GM12892 (cell line): ENCODE measurements around the gene WLS.

Source experiments
- POLR2A ChIP-seq: IDR thresholded peaks from 2 replicates; pipeline ENCODE4 v1.6.1; 2011; ENCODE audit warnings: low read depth, low read length, control low read depth
- POLR2AphosphoS5 ChIP-seq: IDR thresholded peaks from 2 replicates; pipeline ENCODE4 v1.6.1; 2011; ENCODE audit warnings: low read depth, low read length, control low read depth

- TF ChIP-seq POLR2AphosphoS5 (no peak), POLR2A (no peak)
These were observed 565 bp downstream of the WLS start for GRCh38 chr1:68231627-68232288.
